Activated CD8-positive, alpha-beta memory T cell treated with anti-CD3 and anti-CD28 coated beads, Interleukin-2, amount 50 U/mL, for 4 hours (primary cell): ENCODE data around the gene WHRN.

Experiments used
- DNase-seq: peaks from one replicate; pipeline ENCODE4 v3.0.0-alpha.2; 2020

The WHRN gene

DNA sequence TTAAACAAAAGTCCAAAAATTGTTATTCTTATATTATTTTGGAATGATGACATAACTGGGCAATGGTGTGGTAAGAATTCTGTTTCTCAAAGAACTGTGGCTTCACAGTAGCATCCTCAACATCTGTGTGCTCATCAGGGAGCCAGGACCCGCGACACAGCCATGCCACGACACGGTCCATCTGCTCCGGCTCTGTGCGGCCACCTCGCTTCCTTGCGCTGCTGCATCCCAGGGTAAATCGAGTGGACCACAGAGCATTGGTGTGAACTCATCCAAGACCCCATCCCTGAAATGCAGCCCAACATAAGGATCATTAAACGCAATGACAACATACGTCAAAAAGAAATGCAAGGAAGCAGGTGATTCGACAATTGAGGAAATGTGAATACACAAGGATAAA is 15.3 kb downstream of the WHRN start:
- DNase-seq: no peak

DNA sequence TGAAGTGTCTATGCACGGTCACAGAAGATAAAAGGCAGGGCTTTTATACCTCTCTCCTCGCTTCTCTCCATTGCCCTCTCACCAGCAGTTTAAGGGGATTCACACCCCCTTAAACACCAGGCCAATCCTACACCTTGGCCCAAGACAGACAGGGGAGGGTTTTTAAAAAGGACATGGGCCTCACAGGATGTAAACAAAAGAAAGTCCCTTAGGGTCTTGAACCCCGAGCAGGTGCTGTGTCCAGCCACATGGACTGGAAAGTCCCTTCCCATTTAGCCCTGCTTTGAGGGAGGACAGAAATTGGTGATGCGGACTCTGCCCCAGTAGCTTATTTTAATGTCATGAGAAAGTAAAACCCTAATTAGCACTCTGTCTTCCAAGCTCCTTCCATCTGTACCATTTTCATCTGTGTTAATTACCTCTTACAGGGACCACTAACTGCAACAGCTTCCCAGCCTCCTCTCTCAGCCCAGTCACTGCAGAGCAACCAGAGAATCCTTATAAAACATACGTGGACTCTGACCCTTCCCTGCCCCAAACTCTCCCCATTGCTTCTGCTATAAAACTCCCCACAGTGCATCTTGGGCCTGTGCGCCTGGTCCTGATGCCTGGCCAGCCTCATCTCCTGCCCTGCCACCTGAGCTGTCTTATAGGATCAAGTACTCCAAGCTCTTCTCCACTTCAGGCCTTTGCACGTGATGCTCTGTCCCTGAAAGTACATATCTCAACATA is 16.7 kb downstream of the WHRN start:
- DNase-seq: no peak

DNA sequence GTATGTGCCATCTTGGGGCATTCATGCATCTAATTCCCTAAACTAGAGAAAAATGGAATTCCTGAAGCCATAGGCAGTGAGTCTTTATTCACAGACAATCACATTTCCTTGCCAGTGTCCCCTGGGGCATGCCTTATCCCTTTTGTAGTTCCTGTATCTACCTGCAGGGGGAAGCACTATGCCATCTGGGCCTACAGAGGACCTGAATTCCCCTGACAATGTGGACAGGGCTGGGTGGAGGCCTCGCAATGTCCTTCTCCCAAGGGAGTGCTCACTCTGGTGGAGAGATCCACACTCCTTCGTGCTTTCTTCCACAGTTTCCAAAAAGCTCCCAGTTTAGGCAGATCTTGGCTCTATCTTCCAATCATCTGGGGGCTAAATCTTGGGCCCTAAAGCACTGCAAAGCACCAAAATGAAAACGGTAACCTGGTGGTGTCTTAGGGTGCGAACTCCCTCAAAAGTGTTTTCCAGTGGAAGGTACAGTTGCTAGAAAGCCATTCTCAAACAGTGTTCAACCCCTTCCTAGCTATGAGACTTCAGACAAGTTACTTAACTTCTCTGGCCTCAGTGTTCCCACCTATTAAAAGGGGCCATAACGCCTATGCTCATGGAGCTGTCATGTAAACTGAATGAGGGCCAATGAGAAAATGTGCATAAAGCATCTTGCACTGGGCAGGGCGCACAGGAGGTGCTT is 17.5 kb downstream of the WHRN start:
- DNase-seq: peak; percentile 55

DNA sequence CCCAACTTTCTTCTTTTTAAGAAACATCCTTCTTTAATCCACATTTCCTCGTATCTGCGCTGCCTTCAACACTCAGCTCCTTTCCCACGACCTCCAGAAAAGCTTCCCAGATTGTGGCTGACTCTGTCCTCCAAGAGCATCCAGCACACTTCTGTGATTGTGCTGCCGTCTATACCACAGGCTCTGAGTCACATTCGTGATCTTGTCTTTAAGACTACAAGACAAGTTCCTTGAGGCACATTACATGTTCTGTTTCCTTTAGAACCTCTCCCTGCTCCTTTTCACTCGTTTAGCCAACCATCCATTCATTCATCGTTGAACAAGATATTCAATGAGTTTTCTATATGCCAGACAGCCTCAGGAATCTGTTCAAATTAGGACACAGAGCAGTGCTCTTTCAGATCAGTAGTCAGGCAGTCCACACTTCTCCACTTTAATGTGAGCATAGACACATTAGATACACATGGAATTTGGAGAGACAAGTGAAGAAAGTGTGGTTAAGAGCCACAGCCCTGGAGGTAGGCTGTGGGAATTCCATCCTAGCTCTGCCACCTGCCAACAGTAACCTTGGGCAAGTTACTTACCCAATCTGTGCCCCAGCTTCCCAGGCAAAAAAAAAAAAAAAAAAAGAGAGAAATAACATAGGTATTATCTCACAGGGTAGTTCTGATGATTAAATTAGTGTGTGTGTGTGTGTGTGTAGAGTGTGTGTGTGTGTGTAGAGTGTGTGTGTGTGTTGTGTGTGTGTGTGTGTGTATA is 18.9 kb downstream of the WHRN start:
- no peak for DNase-seq

DNA sequence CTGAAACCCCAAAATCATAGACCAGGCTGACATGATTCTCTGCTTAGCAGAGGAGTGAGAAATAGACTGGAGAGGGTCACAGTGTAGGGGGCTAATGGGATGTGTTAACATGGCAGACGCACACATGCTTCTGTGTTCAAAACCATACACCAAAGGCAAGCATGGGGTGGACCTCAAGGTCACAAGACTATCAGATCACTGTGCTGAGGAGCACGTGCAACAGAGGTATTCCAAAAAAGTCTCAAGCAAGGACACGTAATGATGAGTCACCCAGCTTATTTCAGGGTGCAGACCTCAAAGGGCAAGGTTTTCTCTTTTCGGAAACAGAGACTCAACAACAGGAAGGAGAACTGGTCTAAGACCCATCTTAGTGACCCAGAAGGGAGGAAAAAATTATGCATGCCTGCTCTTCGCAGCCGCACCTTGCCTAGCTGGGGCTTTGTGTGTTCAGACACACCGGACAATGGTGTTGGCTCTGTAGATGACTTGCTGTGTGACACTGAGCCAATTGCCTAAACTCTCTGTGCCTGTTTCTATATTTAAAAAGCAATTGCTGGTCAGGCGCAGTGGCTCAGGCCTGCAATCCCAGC is 20.3 kb downstream of the WHRN start:
- peak; percentile 37 for DNase-seq

DNA sequence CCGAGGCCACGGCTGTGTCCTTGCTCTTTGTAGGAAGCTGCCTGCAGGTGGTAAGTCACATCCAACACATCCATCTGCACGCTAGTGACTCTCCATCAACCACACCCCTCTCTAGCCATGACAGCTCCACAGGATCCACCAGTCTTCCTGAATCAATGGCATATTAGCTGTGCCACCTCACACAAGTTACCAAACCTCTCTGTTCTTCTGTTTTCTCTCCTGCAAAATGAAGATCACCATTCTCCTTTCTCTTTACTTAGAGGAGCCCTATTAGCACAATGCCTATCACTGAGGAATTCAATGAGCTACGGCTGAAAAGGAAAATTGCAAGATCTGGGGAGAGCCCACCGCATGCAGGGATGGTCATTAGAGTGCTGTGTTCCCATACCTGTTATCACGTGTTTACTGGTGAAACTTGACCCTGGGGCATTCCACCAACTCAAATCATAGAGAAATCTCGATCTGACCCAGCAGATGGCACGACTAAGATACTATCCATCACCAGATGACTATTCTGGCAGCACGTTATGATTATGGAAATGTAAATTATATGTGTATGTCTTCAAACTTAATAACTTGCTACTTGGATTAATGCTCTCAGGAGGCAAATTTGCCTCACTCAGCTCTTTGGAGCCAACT is 20.9 kb downstream of the WHRN start:
- no peak for DNase-seq

DNA sequence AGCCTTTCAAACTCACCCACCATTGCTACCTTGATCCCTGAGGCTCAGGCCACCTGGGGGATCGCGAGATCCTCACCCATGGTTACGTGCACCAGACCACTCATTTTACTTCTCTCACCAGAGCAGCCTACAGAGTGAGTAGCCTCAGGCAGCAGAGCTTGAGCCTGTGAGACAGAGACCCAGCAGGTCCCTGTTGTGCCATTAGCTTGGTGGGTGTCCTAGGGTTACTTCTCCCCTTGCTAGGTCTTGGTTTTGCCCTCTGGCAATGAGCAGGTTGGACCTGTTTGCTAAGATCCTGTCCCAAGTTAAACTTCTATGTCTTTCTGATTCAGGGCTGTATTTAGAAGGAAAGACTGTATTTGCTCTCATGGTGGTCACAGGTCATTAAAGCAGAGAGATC is 21.8 kb downstream of the WHRN start:
- DNase-seq: no peak

DNA sequence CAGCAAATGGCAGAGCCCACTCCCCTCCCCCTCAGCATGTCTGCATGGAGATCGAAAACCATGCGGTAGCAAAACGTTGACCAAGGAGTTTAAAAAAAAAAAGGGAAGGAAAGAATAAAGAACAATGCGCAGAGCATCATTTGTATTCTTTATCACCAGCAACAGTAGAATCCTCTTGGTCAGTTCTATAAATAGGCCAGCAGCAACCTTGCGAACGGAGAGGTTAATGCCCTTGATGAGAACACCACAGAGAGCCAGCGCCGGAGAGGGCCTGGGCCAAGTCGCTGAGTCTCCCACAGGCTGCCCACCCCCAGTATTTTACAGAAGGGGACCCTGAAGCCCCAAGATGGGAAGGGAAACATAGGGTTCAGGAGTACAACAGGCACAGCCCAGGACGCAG is 22.7 kb downstream of the WHRN start:
- DNase-seq: no peak

DNA sequence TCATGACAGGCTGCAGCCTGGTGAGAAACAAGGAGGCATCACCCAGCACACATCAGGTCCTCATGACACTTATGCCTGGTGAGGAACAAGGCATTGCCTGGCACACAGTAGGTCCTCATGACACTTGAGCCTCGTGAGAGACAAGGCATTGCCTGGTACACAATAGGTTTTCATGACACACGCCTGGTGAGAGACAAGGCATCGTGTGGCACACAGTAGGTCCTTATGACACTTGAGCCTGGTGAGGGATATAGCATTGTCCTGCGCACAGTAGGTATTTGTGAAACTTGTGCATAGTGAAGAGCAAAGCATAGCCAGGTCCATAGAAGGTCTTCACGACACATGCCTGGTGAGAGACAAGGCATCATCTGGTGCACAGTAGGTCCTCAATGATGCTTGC is 23.5 kb downstream of the WHRN start:
- DNase-seq: no peak

DNA sequence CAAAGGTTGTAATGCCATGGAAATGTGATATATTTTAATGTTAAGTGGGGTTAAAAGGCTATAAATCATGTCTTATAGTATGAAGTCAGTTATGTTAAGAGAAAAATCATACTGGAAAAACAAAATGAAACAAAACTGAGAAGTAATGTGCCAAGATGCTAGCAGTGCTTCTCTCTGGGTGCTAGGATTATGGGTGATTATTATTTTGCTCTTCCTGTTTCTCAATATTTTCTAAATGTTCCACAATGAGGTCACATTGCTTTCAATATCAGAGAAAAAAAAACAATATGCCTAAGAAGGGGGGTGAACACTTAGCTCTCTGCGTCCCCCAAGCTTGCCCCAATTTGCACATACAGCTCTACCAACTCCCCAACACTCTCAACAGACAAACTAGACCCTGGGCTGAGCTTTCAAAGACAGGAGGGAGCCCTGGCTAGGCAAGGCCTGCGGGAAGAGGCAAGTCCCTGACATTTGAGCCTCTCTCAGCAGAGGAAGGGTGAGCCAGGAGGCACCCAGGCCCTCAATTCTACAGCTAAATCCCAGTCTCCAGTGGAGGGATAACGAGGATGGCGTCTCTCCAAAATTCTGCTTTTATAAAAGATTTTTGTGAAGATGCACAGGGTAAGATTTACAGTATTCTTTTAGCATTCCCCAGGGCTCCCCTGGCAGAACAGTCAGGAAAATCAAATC is 24.4 kb downstream of the WHRN start:
- DNase-seq: no peak

DNA sequence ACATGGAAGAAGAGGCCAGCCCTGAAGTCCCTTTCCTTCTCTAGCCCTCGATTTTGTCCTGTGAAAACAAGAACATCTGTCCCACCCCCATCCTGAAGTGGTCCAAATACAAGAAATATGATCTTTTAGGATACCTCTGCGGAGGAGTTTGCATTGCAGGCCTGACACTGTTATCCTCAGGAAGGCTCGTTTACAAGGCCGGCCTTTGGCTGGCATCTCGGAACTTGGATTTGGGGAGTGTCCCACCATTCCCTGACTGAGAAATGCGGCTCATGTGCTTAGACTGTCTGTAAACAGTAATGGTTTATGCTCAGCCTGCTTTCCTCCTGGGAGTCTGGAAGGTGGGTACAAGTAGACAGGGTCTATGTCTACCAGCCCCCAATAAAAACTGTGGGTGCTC is 26.4 kb downstream of the WHRN start:
- DNase-seq: no peak

DNA sequence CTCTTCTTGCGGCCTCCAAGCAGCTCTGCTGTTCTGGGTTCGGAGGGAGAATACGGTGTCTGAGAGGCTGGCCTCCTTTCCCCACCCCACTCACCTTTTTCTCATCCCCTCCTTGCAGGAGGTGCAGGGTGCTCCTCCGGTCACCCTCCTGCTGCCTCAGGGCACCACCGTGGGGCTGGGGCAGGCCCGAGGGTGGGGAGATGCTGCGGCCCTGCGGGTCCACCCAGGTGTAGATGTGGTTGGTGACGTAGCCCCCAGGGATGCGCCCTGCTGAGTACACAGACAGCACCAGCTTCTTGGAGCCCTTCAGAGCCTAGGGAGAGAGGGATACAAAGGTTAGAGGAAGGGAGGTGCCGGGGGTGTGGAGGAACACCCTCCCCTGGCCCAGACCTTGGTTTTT is 26.8 kb downstream of the WHRN start:
- no peak for DNase-seq

DNA sequence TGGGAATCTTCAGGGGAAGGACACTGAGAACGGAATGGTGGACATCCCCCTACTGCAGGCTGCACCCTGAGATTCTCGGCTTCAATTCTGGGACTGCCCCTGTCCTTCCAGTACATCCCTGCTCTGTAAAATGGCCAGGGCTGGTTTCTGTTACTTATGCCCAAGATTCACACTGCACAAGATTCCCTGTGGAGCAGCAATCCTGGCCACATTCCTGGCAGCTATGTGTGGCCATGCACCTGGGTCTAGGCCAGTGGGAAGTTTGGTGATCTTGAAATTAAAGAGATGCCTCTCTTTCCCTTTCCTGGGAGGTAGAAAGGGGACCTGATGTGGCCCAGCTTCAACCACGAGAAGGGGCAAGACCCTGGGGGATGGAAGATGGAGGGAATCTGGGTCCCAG is 27.6 kb downstream of the WHRN start:
- DNase-seq: no peak

DNA sequence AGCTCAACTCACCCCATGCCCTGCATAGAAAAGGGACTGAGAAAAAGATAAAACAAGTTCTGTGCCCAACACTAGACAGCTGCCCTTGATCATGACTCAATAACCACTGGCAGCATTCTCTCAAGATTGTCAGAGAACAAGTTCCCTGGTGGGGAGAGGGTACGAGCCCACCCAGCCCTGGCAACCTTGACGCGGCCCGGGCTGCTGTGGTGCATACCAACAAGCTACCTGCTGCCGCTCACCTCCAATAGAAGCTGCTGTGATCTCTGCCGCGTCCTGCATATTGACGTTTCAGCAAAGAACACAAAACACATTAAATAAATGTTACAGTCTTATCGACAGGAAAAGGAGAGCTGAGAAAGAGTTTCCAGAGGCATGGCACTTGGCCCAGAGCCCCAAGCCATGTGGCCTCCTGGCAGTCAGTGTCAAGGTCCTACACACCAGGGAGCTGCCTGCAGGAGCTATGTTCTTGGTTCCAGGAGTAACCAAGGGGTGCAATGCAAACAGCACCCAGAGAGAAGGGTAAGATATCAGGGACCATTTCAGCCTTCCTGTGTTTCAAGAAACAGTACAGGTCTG is 28.3 kb downstream of the WHRN start:
- no peak for DNase-seq

DNA sequence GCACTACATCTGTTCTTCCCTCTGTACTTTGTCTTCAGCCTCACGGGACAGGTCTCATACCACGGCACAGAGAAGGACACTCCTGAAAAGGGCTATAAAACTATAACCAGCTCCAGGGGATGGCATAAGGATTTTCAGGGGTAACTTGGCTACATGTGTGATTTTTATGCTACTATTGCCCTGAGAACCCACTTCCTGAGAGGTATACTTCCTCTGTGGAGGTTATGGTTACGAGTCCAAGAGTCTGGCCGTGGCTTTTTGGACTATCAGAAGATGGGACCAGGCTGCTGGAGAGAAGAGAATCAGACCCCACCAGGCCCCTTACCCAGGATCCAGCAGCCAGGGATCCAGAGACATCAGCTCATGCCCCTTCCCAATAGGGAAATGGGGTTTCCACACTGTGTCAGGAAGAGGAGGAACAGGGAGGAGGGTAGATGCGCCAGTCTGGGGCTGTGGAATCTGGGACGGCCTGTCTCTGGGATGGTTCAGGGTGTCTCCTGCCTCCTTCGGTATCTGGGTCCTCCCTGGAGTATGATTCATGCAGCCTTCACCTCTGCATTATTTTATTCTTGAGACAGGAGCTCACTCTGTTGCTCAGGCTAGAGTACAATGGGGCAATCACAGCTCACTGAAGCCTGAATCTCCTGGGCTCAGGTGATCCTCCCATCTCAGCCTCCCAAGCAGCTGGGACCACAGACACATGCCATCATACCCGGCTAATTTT is 29.7 kb downstream of the WHRN start:
- DNase-seq: no peak

DNA sequence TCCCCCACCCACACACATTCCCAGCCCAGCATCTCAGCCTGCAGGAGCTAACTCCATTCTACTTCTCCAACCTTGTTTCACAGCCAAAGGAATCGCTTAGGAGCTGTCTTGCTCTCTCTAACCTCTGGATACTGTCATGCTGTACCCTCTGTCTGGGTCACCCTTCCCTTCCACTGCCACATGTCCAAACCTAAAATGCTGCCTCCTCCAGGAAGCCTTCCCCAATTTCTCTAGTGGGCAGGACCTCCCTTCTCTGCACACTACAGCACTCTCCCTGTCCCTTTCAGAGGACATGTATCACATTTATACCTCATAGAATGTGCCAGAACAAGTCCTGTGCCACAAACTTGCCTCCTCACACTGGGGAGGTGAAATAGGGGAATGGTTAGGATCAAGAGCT is 30.8 kb downstream of the WHRN start:
- no peak for DNase-seq

DNA sequence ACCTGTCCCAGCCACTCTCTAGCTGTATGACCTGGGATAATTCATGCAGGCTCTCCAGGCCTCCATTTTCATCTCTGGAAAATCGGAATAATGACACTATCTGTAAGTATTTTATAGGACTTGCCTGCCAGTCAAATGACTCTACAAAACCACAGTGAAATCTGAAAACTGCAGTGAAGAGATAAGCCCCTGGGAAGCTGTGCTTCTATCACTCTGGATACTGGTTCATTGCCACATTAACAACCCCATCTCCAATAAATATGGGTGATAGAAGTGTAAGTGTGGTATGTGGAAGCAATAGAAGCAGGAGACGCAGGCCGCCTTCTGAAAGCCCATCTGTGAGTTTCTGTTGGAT is 31.8 kb downstream of the WHRN start:
- no peak for DNase-seq

DNA sequence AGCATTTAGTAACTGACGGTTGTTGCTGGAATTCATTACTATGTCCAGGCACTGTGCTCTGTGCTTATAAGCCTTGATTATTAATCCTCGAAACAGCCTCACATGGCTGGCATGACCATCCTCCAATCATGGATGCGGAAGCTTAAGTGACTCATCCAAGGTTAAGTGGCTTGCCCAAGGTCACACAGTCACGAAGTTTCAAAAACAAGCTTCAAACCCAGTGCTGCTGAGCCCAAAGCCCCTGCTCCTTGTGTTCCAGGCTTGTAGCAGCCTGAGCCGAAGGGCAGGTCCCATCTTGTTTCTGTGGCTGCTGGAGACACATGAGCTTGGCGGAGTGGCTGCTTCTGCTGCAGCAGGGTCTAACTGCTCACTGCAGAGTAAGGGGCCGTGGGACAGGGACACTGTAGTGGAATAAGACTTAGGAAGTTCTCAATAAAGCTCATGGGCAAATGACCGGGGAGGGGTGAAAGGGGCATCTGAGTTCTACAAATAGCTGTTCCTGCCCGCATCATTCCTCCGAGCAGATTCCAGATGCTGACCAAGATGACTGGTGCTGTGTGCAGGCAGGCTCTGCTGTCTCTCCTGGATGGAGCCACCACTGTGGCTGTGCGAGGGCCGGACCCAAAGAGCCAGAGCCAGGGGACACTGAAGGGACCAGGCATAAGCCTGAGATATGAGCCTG is 32.4 kb downstream of the WHRN start:
- DNase-seq: no peak

DNA sequence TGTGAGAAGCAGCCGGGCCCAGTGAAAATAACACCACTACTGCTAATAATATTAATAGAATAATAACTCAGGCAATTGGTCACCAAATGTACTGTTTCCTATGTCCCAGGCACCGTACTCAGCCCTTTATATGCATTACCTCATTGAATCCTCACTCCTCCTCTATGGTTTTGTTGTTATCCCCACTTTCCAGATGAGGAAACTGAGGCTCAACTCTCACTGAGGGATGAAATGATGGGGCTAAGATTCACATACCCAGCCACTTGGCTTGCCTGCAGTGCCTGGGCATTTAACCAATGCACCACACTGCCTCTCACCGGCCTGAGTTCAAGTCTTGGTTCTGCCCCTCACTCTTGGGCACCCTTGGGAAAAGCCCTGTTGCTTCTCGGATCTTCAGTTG is 34.1 kb downstream of the WHRN start:
- DNase-seq: no peak

DNA sequence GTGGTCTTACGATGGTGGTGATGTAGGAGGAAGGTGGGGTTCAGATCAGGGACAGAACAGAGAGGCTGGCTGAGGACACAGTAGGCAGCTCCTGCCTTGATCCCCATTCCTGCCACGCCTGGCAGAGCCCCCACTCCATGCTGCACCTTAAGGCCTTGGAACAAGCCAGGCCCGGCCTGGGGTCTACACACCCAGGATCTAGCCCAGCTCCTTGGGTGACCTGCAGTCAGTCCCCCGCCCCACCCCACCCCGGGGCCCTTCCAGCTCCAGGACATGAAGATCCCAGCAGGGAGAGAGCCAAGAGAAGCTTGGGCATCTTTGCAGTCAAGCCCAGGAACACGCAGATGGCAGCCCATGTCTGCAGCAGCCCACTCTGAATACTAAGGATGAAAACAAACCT is 34.7 kb downstream of the WHRN start:
- DNase-seq: no peak

DNA sequence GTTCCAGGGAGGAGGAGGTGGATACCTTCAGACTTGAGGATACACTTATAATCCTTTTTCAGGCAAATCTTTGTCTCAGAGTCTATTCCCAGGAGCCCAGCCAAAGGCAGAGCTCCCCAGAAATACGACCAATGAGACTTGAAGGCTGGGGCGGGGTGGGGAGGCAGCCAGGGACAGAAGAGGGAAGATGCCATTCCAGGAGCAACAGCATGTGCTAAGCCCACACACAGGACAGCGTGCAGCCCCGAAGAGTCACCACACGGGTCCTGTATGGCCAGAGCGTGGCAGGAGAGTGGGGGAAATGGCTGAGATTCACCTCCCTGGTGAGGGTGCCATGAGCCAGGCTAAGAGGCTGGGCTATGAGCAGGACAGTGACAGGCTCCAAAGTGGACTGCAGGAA is 35.2 kb downstream of the WHRN start:
- DNase-seq: no peak
